Measurements from ENCODE around the gene RIPPLY2. TPM values are rescaled to one million over a fixed set of nuclear protein-coding genes. Genes with fewer than 3 reads are reported as not detected.

RIPPLY2 gene
- polyA plus RNA-seq, 4 donors = 0.19 to 0.67 TPM; not detected in 2

GRCh38 chr6:83852528-83853177 lies 507 bp upstream of the RIPPLY2 start:
- Histone ChIP-seq H3K27ac (ENCODE audit: low read depth in 1 of 3, low read length in 2 of 3) (no peak overlapping the region), H3K4me3 (ENCODE audit: low read depth in 1 of 3, low read length in 3 of 3) (peak overlapping the region in 1 of 3 donors; percentile 23), H3K4me1 (ENCODE audit: control insufficient read depth in 3 of 3, insufficient read depth in 2 of 3, low read depth in 1 of 3, low read length in 2 of 3) (peaks cover 0 to 5% (median 0%) of the 10 kb centered on the region in 3 donors), H3K36me3 (ENCODE audit: control insufficient read depth in 3 of 3, insufficient read depth in 2 of 3, low read depth in 1 of 3, low read length in 3 of 3) (no peaks in the 10 kb centered on the region), H3K9me3 (ENCODE audit: control insufficient read depth in 2 of 2, insufficient read depth in 1 of 2, low read depth in 1 of 2, low read length in 1 of 2) (no peaks in the 10 kb centered on the region), H3K27me3 (ENCODE audit: control insufficient read depth in 3 of 3, insufficient read depth in 3 of 3, low read length in 3 of 3) (peaks cover 4 to 29% (median 7%) of the 10 kb centered on the region in 3 donors)
- DNase-seq = no peak
- no peak for FAIRE-seq
- WGBS, 3 donors = 14 to 22% (median 16%) methylated on average over 16 of the region's 16 CpGs

- Histone ChIP-seq H3K4me1 (ENCODE audit: control insufficient read depth in 3 of 3, insufficient read depth in 2 of 3, low read depth in 1 of 3, low read length in 2 of 3) (peaks cover 0 to 7% (median 0%) of the 10 kb centered on the region in 3 donors), H3K36me3 (ENCODE audit: control insufficient read depth in 3 of 3, insufficient read depth in 2 of 3, low read depth in 1 of 3, low read length in 3 of 3) (no peaks in the 10 kb centered on the region), H3K27me3 (ENCODE audit: control insufficient read depth in 3 of 3, insufficient read depth in 3 of 3, low read length in 3 of 3) (peaks cover 4 to 29% (median 7%) of the 10 kb centered on the region in 3 donors), H3K27ac (ENCODE audit: low read depth in 1 of 3, low read length in 2 of 3) (no peak overlapping the region), H3K9me3 (ENCODE audit: control insufficient read depth in 2 of 2, insufficient read depth in 1 of 2, low read depth in 1 of 2, low read length in 1 of 2) (no peaks in the 10 kb centered on the region), H3K4me3 (ENCODE audit: low read depth in 1 of 3, low read length in 3 of 3) (peak overlapping the region in 1 of 3 donors; percentile 26)
- 12 to 18% (median 15%) methylated on average over 18 of the region's 18 CpGs for WGBS, 3 donors
- FAIRE-seq = no peak
- no peak for DNase-seq
These were observed 891 bp downstream of the RIPPLY2 start for GRCh38 chr6:83854001-83854501.

- no peak for DNase-seq
- WGBS, 3 donors = 46 to 52% (median 52%) methylated on average over 5 of the region's 5 CpGs
- no peak overlapping the region for H3K4me3 ChIP-seq (ENCODE audit: low read depth in 1 of 3, low read length in 3 of 3)
- H3K36me3 ChIP-seq (ENCODE audit: control insufficient read depth in 3 of 3, insufficient read depth in 2 of 3, low read depth in 1 of 3, low read length in 3 of 3) = no peaks in the 10 kb centered on the region
- no peak for FAIRE-seq
- peaks cover 0 to 8% (median 0%) of the 10 kb centered on the region in 3 donors for H3K4me1 ChIP-seq (ENCODE audit: control insufficient read depth in 3 of 3, insufficient read depth in 2 of 3, low read depth in 1 of 3, low read length in 2 of 3)
- H3K27me3 ChIP-seq (ENCODE audit: control insufficient read depth in 3 of 3, insufficient read depth in 3 of 3, low read length in 3 of 3) = peaks cover 4 to 29% (median 7%) of the 10 kb centered on the region in 3 donors
- no peaks in the 10 kb centered on the region for H3K9me3 ChIP-seq (ENCODE audit: control insufficient read depth in 2 of 2, insufficient read depth in 1 of 2, low read depth in 1 of 2, low read length in 1 of 2)
- no peak overlapping the region for H3K27ac ChIP-seq (ENCODE audit: low read depth in 1 of 3, low read length in 2 of 3)
These were observed 1.6 kb downstream of the RIPPLY2 start for GRCh38 chr6:83854766-83855165.

- no peaks in the 10 kb centered on the region for H3K36me3 ChIP-seq (ENCODE audit: control insufficient read depth in 3 of 3, insufficient read depth in 2 of 3, low read depth in 1 of 3, low read length in 3 of 3)
- H3K4me3 ChIP-seq (ENCODE audit: low read depth in 1 of 3, low read length in 3 of 3) = peak within 1 kb of the TSS; percentile 74 to 87 (median 81)
- peaks cover 0 to 8% (median 3%) of the 10 kb centered on the region in 3 donors for H3K27me3 ChIP-seq (ENCODE audit: control insufficient read depth in 3 of 3, insufficient read depth in 3 of 3, low read length in 3 of 3)
- H3K4me1 ChIP-seq (ENCODE audit: control insufficient read depth in 3 of 3, insufficient read depth in 2 of 3, low read depth in 1 of 3, low read length in 2 of 3) = peaks cover 0 to 7% (median 3%) of the 10 kb centered on the region in 3 donors
- WGBS, 3 donors = 0 to 1% (median 0%) methylated on average over 52 to 53 of the region's 53 CpGs
- peak; percentile 96 to 98 for DNase-seq
- H3K9me3 ChIP-seq (ENCODE audit: control insufficient read depth in 2 of 2, insufficient read depth in 1 of 2, low read depth in 1 of 2, low read length in 1 of 2) = no peaks in the 10 kb centered on the region
- peak; percentile 64 for FAIRE-seq
- peak within 1 kb of the TSS; percentile 75 to 86 (median 80) for H3K27ac ChIP-seq (ENCODE audit: low read depth in 1 of 3, low read length in 2 of 3)
These were observed 6.5 kb downstream of the RIPPLY2 start, which contains the start of gene CYB5R4 for GRCh38 chr6:83859410-83860358. CYB5R4 (plus strand) TSS chr6:83859689; CDS start chr6:83859783, 94 bp downstream.

- WGBS, 3 donors = 8 to 16% (median 12%) methylated on average over 7 of the region's 7 CpGs
- DNase-seq (no peak), FAIRE-seq (no peak)
- Histone ChIP-seq H3K27me3 (ENCODE audit: control insufficient read depth in 3 of 3, insufficient read depth in 3 of 3, low read length in 3 of 3) (peaks cover 0 to 4% (median 0%) of the 10 kb centered on the region in 3 donors), H3K9me3 (ENCODE audit: control insufficient read depth in 2 of 2, insufficient read depth in 1 of 2, low read depth in 1 of 2, low read length in 1 of 2) (no peaks in the 10 kb centered on the region), H3K4me1 (ENCODE audit: control insufficient read depth in 3 of 3, insufficient read depth in 2 of 3, low read depth in 1 of 3, low read length in 2 of 3) (peaks cover 0 to 7% (median 3%) of the 10 kb centered on the region in 3 donors), H3K27ac (ENCODE audit: low read depth in 1 of 3, low read length in 2 of 3) (peak overlapping the region in 1 of 3 donors; percentile 86), H3K36me3 (ENCODE audit: control insufficient read depth in 3 of 3, insufficient read depth in 2 of 3, low read depth in 1 of 3, low read length in 3 of 3) (peaks cover 0 to 3% (median 3%) of the 10 kb centered on the region in 3 donors), H3K4me3 (ENCODE audit: low read depth in 1 of 3, low read length in 3 of 3) (peak overlapping the region; percentile 74 to 87 (median 81))
These were observed 7.2 kb downstream of the RIPPLY2 start for GRCh38 chr6:83860359-83860755.

- no peaks in the 10 kb centered on the region for H3K9me3 ChIP-seq (ENCODE audit: control insufficient read depth in 2 of 2, insufficient read depth in 1 of 2, low read depth in 1 of 2, low read length in 1 of 2)
- WGBS, 3 donors = 57 to 63% (median 60%) methylated on average over 8 of the region's 8 CpGs
- peaks cover 0 to 7% (median 3%) of the 10 kb centered on the region in 3 donors for H3K4me1 ChIP-seq (ENCODE audit: control insufficient read depth in 3 of 3, insufficient read depth in 2 of 3, low read depth in 1 of 3, low read length in 2 of 3)
- FAIRE-seq = no peak
- H3K27ac ChIP-seq (ENCODE audit: low read depth in 1 of 3, low read length in 2 of 3) = no peak overlapping the region
- peaks cover 0 to 5% (median 4%) of the 10 kb centered on the region in 3 donors for H3K36me3 ChIP-seq (ENCODE audit: control insufficient read depth in 3 of 3, insufficient read depth in 2 of 3, low read depth in 1 of 3, low read length in 3 of 3)
- DNase-seq = no peak
- no peaks in the 10 kb centered on the region for H3K27me3 ChIP-seq (ENCODE audit: control insufficient read depth in 3 of 3, insufficient read depth in 3 of 3, low read length in 3 of 3)
- H3K4me3 ChIP-seq (ENCODE audit: low read depth in 1 of 3, low read length in 3 of 3) = no peak overlapping the region
These were observed 7.8 kb downstream of the RIPPLY2 start for GRCh38 chr6:83860782-83861495.

GRCh38 chr6:83862776-83863471 lies 9.8 kb downstream of the RIPPLY2 start:
- Histone ChIP-seq H3K4me1 (ENCODE audit: control insufficient read depth in 3 of 3, insufficient read depth in 2 of 3, low read depth in 1 of 3, low read length in 2 of 3) (peaks cover 0 to 7% (median 3%) of the 10 kb centered on the region in 3 donors), H3K4me3 (ENCODE audit: low read depth in 1 of 3, low read length in 3 of 3) (no peak overlapping the region), H3K27ac (ENCODE audit: low read depth in 1 of 3, low read length in 2 of 3) (peak overlapping the region in 1 of 3 donors; percentile 28), H3K27me3 (ENCODE audit: control insufficient read depth in 3 of 3, insufficient read depth in 3 of 3, low read length in 3 of 3) (no peaks in the 10 kb centered on the region), H3K9me3 (ENCODE audit: control insufficient read depth in 2 of 2, insufficient read depth in 1 of 2, low read depth in 1 of 2, low read length in 1 of 2) (peaks cover 0 to 5% of the 10 kb centered on the region in 2 donors), H3K36me3 (ENCODE audit: control insufficient read depth in 3 of 3, insufficient read depth in 2 of 3, low read depth in 1 of 3, low read length in 3 of 3) (peaks cover 7 to 11% (median 8%) of the 10 kb centered on the region in 3 donors)
- WGBS, 3 donors = 65 to 88% (median 83%) methylated on average over 4 of the region's 4 CpGs
- DNase-seq = no peak
- no peak for FAIRE-seq
